Stimulated activated CD4-positive, alpha-beta T cell treated with anti-CD3 and anti-CD28 coated beads, TNF-alpha, amount 100 ng/mL, for 4 hours (primary cell): Measurements from ENCODE around the gene P3H3.
"Not testable (repeated sequence)": the region's sequence is repeated elsewhere in the genome, so short reads cannot be mapped to it uniquely, and the experiment has no call there.

ENCODE experiments used
- DNase-seq, 3 experiments: peaks; one replicate each; pipeline ENCODE4 v3.0.0-alpha.2; 2020; ENCODE audit warnings: low read depth in 3 of 3

Gene P3H3

GRCh38 chr12:6843118-6843902, 15.1 kb downstream of the P3H3 start:
- DNase-seq: no peak

GRCh38 chr12:6845395-6845794, 17.2 kb downstream of the P3H3 start:
- DNase-seq: no peak

GRCh38 chr12:6846316-6846869, 18.2 kb downstream of the P3H3 start:
- no peak for DNase-seq

- DNase-seq: no peak
Measured at GRCh38 chr12:6847676-6848075, 19.5 kb downstream of the P3H3 start.

- no peak for DNase-seq
Measured at GRCh38 chr12:6849427-6849826, 21.2 kb downstream of the P3H3 start.

- no peak for DNase-seq
Measured at GRCh38 chr12:6849976-6850560, 21.9 kb downstream of the P3H3 start.

GRCh38 chr12:6850796-6851152, 22.6 kb downstream of the P3H3 start:
- DNase-seq: no peak

- peak; percentile 75 to 87 (median 79) for DNase-seq
Measured at GRCh38 chr12:6851153-6851920, 23.1 kb downstream of the P3H3 start, which contains the start of gene CDCA3. Gene CDCA3 (minus strand): TSS chr12:6851286. CDS start chr12:6850952, 334 bp downstream.

- DNase-seq: peak; percentile 92 to 97 (median 95)
Measured at GRCh38 chr12:6851921-6852650, 23.9 kb downstream of the P3H3 start, which contains the start of gene USP5. Gene USP5 (plus strand): TSS chr12:6852150. CDS start chr12:6852180, 30 bp downstream.

GRCh38 chr12:6852651-6853354, 24.6 kb downstream of the P3H3 start:
- peak; percentile 31 to 56 (median 33) for DNase-seq

GRCh38 chr12:6853626-6854025, 25.4 kb downstream of the P3H3 start:
- no peak for DNase-seq

GRCh38 chr12:6854036-6854435, 25.8 kb downstream of the P3H3 start:
- no peak for DNase-seq

GRCh38 chr12:6855322-6855721, 27.1 kb downstream of the P3H3 start:
- DNase-seq: no peak

GRCh38 chr12:6858799-6859198, 30.6 kb downstream of the P3H3 start:
- no peak for DNase-seq

GRCh38 chr12:6860116-6860515, 31.9 kb downstream of the P3H3 start:
- DNase-seq: no peak

GRCh38 chr12:6860942-6861341, 32.7 kb downstream of the P3H3 start:
- no peak for DNase-seq

- no peak for DNase-seq
Measured at GRCh38 chr12:6861391-6861790, 33.2 kb downstream of the P3H3 start.

GRCh38 chr12:6863033-6863432, 34.8 kb downstream of the P3H3 start:
- DNase-seq: no peak

GRCh38 chr12:6863586-6864321, 35.5 kb downstream of the P3H3 start:
- DNase-seq: no peak

GRCh38 chr12:6865307-6865706, 37.1 kb downstream of the P3H3 start:
- DNase-seq: not testable (repeated sequence)
